Stomach (tissue), 9 donors: ENCODE measurements around the gene CD300LF. TPM values are rescaled to one million over a fixed set of nuclear protein-coding genes. Genes with fewer than 3 reads are reported as not detected.

ENCODE experiments used
- DNase-seq, 2 donors: peaks; one replicate each; pipeline versions ENCODE4 v3.0.0 to v3.0.0-alpha.2; 2013 to 2019
- H3K27ac ChIP-seq, 5 donors: fragments of 200-600 bp in 4 of 5; sonication (generic) in 4 of 5; one replicate each; pipeline ENCODE4 v1.5.1; 2013 to 2019; ENCODE audit warnings: mild to moderate bottlenecking in 1 of 5, moderate library complexity in 1 of 5
- H3K27me3 ChIP-seq, 3 donors: fragments of 200-600 bp; sonication (generic); one replicate each; pipeline ENCODE4 v1.5.1; 2017 to 2019; ENCODE audit warnings: mixed run types in 1 of 3
- H3K36me3 ChIP-seq, 4 donors: fragments of 200-600 bp; sonication (generic); 1 replicate in 3 of 4; 2 replicates in 1 of 4; pipeline ENCODE4 v1.5.1; 2016 to 2019
- H3K4me1 ChIP-seq, 4 donors: fragments of 200-600 bp; sonication (generic); one replicate each; pipeline ENCODE4 v1.5.1; 2016 to 2019
- H3K4me3 ChIP-seq, 4 donors: fragments of 200-600 bp; sonication (generic) in 3 of 4; one replicate each; pipeline ENCODE4 v1.5.1; 2016 to 2019; ENCODE audit warnings: mild to moderate bottlenecking in 1 of 4
- H3K9me3 ChIP-seq, 4 donors: fragments of 200-600 bp; sonication (generic); one replicate each; pipeline ENCODE4 v1.5.1; 2016 to 2019
- CTCF ChIP-seq, 7 experiments: fragments of 450-650 bp in 4 of 7; fragments of 200-600 bp in 3 of 7; sonication (generic) in 3 of 7; IDR thresholded peaks; one replicate each; pipeline ENCODE4 v1.5.1; 2016 to 2019; ENCODE audit warnings: antibody characterized with exemption in 7 of 7, control low read depth in 2 of 7, mild to moderate bottlenecking in 1 of 7
- EP300 ChIP-seq: sonication (generic); formaldehyde crosslinking; IDR thresholded peaks from one replicate; pipeline ENCODE4 v1.6.1; 2017; ENCODE audit warnings: antibody characterized with exemption
- POLR2A ChIP-seq, 4 donors: fragments of 450-650 bp; IDR thresholded peaks; one replicate each; pipeline ENCODE4 v1.6.1; 2016; ENCODE audit warnings: antibody characterized with exemption in 4 of 4, control low read depth in 2 of 4, mild to moderate bottlenecking in 1 of 4, moderate library complexity in 1 of 4
- POLR2AphosphoS5 ChIP-seq, 3 donors: sonication (generic); formaldehyde crosslinking; IDR thresholded peaks; one replicate each; pipeline ENCODE4 v1.6.1; 2016; ENCODE audit warnings: antibody characterized with exemption in 3 of 3
- WGBS, 5 donors: extraction: QIAGEN DNeasy Blood & Tissue Kit in 3 of 5; methylation state at CpG; one replicate each; pipeline versions ENCODE4 v1.1.5 to v1.1.7; 2013 to 2018; 5-methylcytosine and 5-hydroxymethylcytosine counted together
- intact Hi-C: fragments of 100-400 bp; cut with DNase I; formaldehyde crosslinking; loops from one replicate; pipeline ENCODE4 v1.15.1; 2023; ENCODE audit warnings: low total_unique reads
- polyA plus RNA-seq, 3 donors: library from polyadenylated mRNA; stranded (reverse); fragments of 200-250 nt; gene quantifications; one replicate each; pipeline ENCODE4 v1.2.3, GENCODE V29; 2013
- total RNA-seq, 5 donors: library from RNA; depleted of rRNA; stranded (reverse); fragments of >200 nt; gene quantifications; one replicate each; pipeline versions ENCODE4 v1.1.0 to v1.2.3, GENCODE V29; 2014 to 2016
- donor health status: healthy with polysubstance abuse.
- donor health status: Bipolar disorder and iron deficiency.
- donor health status: healthy.

CD300LF gene
- total and polyA plus RNA-seq, 8 donors, result 0.75 to 3.9 (median 0.95) TPM; not detected in 5

GRCh38 chr17:74694081-74694480, 18.6 kb downstream of the CD300LF start:
- no peak for DNase-seq
- peaks cover 0 to 4% (median 0%) of the 10 kb centered on the region in 4 donors for H3K9me3 ChIP-seq
- H3K4me1 ChIP-seq, result no peaks in the 10 kb centered on the region
- 74 to 89% (median 88%) methylated on average over 4 of the region's 4 CpGs for WGBS, 5 donors
- H3K27ac ChIP-seq, result no peak overlapping the region
- peaks cover 0 to 22% (median 0%) of the 10 kb centered on the region in 3 donors for H3K27me3 ChIP-seq
- H3K4me3 ChIP-seq, result no peak overlapping the region
- intact Hi-C loops, result no loop called here
- H3K36me3 ChIP-seq, result peaks cover 0 to 7% (median 0%) of the 10 kb centered on the region in 4 donors
- TF ChIP-seq CTCF (IDR thresholded peaks at IDR 0.05) (no peak), POLR2A (IDR thresholded peaks at IDR 0.05) (no peak), EP300 (no peak), POLR2AphosphoS5 (IDR thresholded peaks at IDR 0.05) (no peak)

- peaks cover 0 to 7% (median 0%) of the 10 kb centered on the region in 4 donors for H3K36me3 ChIP-seq
- peaks cover 0 to 18% (median 0%) of the 10 kb centered on the region in 3 donors for H3K27me3 ChIP-seq
- H3K4me1 ChIP-seq, result no peaks in the 10 kb centered on the region
- DNase-seq, result no peak
- intact Hi-C loops, result no loop called here
- peaks cover 0 to 4% (median 0%) of the 10 kb centered on the region in 4 donors for H3K9me3 ChIP-seq
- peak overlapping the region in 2 of 5 donors; percentile 50 for H3K27ac ChIP-seq
- no peak overlapping the region for H3K4me3 ChIP-seq
- TF ChIP-seq CTCF (IDR thresholded peaks at IDR 0.05), result no peak
- TF ChIP-seq EP300, result no peak
- no peak for TF ChIP-seq POLR2A (IDR thresholded peaks at IDR 0.05)
- no peak for TF ChIP-seq POLR2AphosphoS5 (IDR thresholded peaks at IDR 0.05)
- 71 to 82% (median 73%) methylated on average over 8 of the region's 8 CpGs for WGBS, 5 donors
These were observed 21.6 kb downstream of the CD300LF start for GRCh38 chr17:74691151-74691550.

- intact Hi-C loops, result no loop called here
- peaks cover 0 to 6% (median 0%) of the 10 kb centered on the region in 4 donors for H3K36me3 ChIP-seq
- peak overlapping the region in 2 of 5 donors; percentile 50 for H3K27ac ChIP-seq
- no peaks in the 10 kb centered on the region for H3K4me1 ChIP-seq
- TF ChIP-seq CTCF (IDR thresholded peaks at IDR 0.05) (no peak), POLR2A (IDR thresholded peaks at IDR 0.05) (no peak), EP300 (no peak), POLR2AphosphoS5 (IDR thresholded peaks at IDR 0.05) (no peak)
- H3K9me3 ChIP-seq, result peaks cover 0 to 4% (median 0%) of the 10 kb centered on the region in 4 donors
- no peak overlapping the region for H3K4me3 ChIP-seq
- H3K27me3 ChIP-seq, result peaks cover 0 to 11% (median 0%) of the 10 kb centered on the region in 3 donors
- WGBS, 5 donors, result 66 to 78% (median 71%) methylated on average over 6 of the region's 6 CpGs
- peak in 1 of 2 donors; percentile 23 for DNase-seq
These were observed 22.3 kb downstream of the CD300LF start for GRCh38 chr17:74690409-74690825.

GRCh38 chr17:74687886-74688285, 24.8 kb downstream of the CD300LF start:
- Histone ChIP-seq H3K27me3 (peaks cover 0 to 9% (median 0%) of the 10 kb centered on the region in 3 donors), H3K4me3 (no peak overlapping the region), H3K9me3 (no peaks in the 10 kb centered on the region), H3K27ac (no peak overlapping the region), H3K36me3 (no peaks in the 10 kb centered on the region), H3K4me1 (no peaks in the 10 kb centered on the region)
- no peak for DNase-seq
- intact Hi-C loops, result no loop called here
- no peak for TF ChIP-seq EP300
- no peak for TF ChIP-seq POLR2A (IDR thresholded peaks at IDR 0.05)
- TF ChIP-seq CTCF (IDR thresholded peaks at IDR 0.05), result no peak
- no peak for TF ChIP-seq POLR2AphosphoS5 (IDR thresholded peaks at IDR 0.05)
- WGBS, 5 donors, result 65 to 86% (median 80%) methylated on average over 3 of the region's 3 CpGs
